Medulla oblongata (tissue), 1 donor: Measurements from ENCODE around the gene OR2L3.
A peak's percentile ranks its signal among the peaks of the same experiment; 100 is the strongest.
"Not testable (repeated sequence)": the region's sequence is repeated elsewhere in the genome, so short reads cannot be mapped to it uniquely, and the experiment has no call there.

Experiments used
- DNase-seq: peaks from one replicate; pipeline ENCODE4 v3.0.0-alpha.2; 2015; ENCODE audit errors: extremely low spot score

The OR2L3 gene, protein sequence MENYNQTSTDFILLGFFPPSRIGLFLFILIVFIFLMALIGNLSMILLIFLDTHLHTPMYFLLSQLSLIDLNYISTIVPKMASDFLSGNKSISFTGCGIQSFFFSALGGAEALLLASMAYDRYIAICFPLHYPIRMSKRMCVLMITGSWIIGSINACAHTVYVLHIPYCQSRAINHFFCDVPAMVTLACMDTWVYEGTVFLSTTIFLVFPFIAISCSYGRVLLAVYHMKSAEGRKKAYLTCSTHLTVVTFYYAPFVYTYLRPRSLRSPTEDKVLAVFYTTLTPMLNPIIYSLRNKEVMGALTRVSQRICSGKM

DNA sequence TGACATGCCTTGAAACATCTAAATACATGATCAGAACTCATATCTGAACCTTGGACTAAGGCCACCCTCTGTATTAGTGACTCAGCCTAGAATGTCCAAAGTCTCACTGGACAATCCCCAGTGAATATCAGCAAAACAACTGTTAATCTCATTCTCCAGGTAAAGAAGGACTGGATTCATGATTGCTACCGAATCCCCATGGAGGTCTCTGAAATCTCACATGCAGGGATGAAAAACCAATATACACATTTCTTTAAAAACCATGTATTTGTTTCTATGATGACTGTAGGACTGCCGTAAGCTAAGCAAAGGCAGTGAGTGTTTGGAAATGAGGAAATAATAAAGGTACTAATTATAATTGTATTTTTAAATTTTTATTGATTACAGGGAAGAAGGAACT is at the start of gene OR2L3:
Gene OR2L3 (plus strand): TSS at position 301 of the 400 bp plus-strand sequence. CDS start 13,846 bp downstream, outside the sequence.
- no peak for DNase-seq

GRCh38 chr1:247998811-247999210 is 47.8 kb upstream of the OR2L3 start:
- DNase-seq = no peak

DNA sequence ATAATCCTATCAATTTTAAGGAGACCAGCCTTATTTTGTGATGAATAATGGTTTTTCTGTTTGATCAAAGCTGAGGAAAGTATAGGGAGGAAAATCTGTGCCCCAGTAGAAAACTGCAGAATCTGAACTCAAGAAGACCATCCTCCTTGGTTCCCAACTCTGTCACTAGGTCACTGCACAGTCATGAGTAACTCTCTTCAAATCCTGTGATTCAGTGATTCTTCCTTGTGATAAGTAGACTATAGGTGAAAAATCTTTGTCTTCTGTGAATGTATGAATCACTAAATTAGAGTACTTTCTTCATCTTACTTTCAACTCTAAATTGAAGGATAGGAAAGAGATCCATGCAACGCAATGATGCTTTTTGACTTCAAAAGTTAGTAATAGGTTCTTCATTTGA is 46.5 kb upstream of the OR2L3 start:
- no peak for DNase-seq

DNA sequence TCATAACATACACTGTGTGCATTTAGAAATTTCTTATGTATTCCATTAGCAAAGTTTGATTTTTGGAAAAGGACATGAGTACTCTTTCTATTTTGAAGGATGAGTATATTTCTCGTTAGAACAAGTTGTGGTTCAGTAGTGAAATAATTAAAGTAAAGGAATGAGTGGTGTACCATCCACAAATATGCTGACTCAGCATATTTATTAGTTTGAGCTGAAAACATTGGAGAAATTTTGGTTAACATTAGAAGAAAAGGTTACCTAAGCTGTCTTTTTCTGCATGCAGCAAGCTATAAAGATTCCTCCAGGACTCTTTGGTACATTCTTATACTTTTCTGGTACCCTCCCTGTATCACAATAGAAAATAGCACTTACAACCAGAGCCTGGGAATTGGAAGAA is 38.9 kb upstream of the OR2L3 start:
- DNase-seq = no peak

DNA sequence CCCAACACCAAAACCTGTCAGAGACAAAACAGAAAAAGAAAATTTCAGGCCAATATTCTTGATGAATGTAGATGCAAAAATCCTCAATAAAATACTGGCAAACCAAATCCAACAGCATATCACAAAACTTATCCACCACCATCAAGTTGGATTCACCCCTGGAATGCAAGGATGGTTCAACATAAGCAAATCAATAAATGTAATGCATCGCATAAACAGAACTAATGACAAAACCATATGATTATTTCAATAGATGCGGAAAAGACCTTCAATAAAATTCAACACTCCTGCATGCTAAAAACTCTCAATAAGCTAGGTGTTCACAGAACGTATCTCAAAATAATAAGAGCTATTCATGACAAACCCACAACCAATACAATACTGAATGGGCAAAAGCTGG is 37.0 kb upstream of the OR2L3 start:
- no peak for DNase-seq

DNA sequence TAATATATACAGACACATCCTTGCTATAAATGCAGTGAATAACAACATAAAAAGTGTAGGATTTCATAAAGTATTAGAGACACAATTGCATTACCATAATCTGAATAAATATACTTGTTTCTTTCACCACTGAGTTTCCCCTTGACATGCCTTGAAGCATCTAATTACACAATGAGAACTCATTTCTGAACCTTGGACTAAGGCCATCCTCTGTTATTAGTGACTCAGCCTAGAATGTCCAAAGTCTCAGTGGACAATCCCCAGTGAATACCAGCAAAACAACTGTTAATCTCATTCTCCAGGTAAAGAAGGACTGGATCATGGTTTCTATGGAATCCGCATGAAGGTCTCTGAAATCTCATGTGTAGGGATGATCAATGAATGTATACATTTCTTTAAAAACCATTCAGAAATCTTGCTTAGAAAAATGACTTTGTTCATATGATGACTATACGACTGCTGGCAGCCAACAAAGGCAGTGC is 33.4 kb upstream of the OR2L3 start, which contains the start of gene OR2L5:
Gene OR2L5 (plus strand): TSS at position 432 of the 482 bp plus-strand sequence. CDS start 8,288 bp downstream, outside the sequence.
- DNase-seq = peak; percentile 12

GRCh38 chr1:248015803-248016202 is 30.8 kb upstream of the OR2L3 start:
- peak; percentile 15 for DNase-seq

GRCh38 chr1:248029770-248030169 is 16.9 kb upstream of the OR2L3 start, which contains the start of gene OR2L2:
Gene OR2L2, plus strand, starts transcription at chr1:248030070. Its CDS starts 8,198 bp downstream, at chr1:248038268.
- DNase-seq = no peak

DNA sequence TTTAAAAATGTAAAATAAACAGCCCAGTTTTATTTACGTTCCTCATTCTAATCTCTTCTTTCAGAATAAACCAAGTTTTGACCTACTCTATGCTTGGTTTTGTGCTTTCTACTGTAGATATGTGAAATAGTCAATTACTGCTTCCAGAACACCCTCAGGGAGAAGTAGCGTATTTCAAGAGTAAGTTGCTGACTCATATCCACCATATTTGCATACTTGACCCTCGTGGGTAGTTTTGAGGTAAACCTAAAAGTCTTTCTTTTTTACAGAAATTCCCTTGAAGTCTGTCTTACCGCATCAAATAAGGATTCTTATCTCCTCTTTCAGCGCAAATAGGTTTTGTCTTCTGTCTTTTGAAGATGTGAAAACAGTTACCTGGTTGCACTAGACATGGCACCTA is 1.4 kb upstream of the OR2L3 start:
- DNase-seq = no peak

DNA sequence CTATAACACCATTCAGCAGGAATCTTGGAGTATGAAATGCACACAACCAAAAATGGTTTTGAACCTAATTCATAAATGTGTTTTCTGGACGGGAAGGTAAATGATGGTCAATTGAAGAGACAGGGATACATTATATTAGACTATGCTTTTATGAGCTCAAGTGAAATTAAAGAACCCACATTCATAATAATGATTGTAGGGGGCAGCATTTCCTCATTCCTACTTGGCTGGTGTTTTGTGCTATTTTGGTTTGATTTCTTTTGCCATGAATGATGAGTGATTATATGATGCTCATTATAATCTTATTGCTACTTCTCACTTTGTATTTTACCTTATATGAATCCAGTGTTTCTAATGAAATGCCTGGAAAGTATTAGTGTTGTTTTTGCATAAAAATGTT is 372 bp downstream of the OR2L3 start:
- no peak for DNase-seq

DNA sequence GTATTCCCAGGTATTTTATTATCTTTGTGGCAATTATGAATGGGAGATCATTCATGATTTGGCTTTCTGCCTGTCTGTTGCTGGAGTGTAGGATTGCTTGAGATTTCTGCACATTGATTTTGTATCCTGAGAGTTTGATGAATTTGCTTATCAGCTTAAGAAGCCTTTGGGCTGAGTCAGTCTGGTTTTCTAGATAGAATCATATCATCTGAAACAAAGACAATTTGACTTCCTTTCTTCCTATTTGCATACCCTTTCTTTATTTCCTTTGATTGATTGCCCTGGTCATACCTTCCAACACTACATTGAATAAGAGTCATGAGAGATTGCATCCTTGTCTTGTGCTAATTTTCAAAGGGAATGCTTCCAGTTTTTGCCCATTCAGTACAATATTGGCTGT is 8.0 kb downstream of the OR2L3 start:
- DNase-seq = no peak

DNA sequence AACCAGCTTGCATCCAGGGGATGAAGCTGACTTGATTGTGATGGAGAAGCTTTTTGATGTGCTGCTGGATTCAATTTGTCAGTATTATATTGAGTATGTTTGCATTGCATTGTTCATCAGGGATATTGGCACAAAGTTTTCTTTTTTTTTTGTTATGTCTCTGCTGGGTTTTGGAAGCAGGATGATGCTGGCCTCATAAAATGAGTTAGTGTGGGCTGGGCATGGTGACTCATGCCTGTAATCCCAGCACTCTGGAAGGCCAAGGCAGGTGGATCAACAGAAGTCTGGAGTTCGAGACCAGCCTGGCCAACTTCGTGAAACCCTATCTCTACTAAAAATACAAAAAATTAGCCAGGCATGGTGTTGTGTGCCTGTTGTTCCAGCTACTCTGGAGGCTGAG is 8.6 kb downstream of the OR2L3 start:
- DNase-seq = no peak

- DNase-seq = no peak
These were observed 18.4 kb downstream of the OR2L3 start for GRCh38 chr1:248065071-248065470.

DNA sequence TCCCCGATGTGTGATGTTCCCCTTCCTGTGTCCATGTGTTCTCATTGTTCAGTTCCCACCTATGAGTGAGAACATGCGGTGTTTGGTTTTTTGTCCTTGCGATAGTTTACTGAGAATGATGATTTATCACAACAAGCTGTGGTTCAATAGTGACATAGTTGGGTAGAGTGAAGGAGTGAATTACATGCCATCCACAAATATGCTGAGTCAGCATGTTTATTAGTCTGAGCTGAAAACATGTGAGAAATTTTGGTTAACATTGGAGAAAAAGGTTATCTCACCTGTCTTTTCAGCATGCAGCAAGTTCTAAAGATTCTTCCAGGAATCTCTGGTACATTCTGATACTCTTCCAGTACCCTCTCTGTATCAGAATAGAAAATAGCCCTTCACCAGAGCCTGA is 19.0 kb downstream of the OR2L3 start:
- no peak for DNase-seq

- not testable (repeated sequence) for DNase-seq
These were observed 37.2 kb downstream of the OR2L3 start for GRCh38 chr1:248083864-248084263.

DNA sequence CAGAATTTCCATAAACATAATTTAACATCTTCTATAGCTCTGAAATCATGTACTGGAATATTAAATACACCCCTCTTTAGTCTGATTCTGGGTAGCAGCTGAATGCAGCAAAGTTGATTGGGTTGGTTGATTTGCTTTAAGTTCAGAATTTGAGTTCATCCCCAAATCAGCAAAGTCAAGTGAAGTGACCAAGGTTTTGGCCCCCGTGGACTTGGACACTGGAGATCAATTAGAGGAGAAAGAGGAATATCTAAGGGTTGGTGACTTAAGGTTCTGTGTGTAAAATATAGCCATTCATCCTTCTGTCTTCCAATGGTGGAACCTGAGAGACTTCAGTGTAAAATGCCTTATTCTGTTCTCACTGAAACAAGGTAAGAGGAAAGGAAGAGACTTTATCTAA is 48.2 kb downstream of the OR2L3 start, which contains the start of gene OR2L13:
Gene OR2L13 (plus strand): TSS at position 301 of the 400 bp plus-strand sequence. CDS start 4,192 bp downstream, outside the sequence.
- no peak for DNase-seq

GRCh38 chr1:248098529-248098928 is 51.9 kb downstream of the OR2L3 start:
- no peak for DNase-seq

- DNase-seq = no peak
These were observed 56.2 kb downstream of the OR2L3 start for GRCh38 chr1:248102847-248103246.

GRCh38 chr1:248111157-248111556 is 64.5 kb downstream of the OR2L3 start:
- no peak for DNase-seq
